ENCODE data around the gene OSBPL6.

DNA sequence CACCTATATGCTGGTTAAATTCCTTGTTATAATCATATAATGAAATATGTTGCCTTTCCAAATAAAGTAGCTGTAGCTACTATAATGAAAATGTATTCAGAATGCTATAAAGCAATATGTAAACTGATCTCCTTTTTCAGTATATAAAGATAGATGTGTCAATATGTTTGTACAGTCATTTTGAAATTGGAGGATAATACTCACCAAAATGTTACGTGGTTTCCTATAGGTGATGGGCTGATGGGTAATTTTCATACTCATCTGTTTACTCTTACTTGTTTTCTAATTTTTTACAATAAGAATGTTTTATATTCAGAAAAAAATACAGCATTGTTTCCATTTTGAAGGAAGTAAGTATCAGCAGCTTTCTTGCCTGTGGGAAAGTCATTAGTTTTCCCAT is 186.5 kb downstream of the OSBPL6 start:
- TF ChIP-seq EGR1 (conservative IDR thresholded peaks at IDR 0.05), result no peak
- TF ChIP-seq ESRRA (IDR thresholded peaks at IDR 0.05; ENCODE audit: borderline replicate concordance, low read depth), result no peak
- TF ChIP-seq, protein P1, sequence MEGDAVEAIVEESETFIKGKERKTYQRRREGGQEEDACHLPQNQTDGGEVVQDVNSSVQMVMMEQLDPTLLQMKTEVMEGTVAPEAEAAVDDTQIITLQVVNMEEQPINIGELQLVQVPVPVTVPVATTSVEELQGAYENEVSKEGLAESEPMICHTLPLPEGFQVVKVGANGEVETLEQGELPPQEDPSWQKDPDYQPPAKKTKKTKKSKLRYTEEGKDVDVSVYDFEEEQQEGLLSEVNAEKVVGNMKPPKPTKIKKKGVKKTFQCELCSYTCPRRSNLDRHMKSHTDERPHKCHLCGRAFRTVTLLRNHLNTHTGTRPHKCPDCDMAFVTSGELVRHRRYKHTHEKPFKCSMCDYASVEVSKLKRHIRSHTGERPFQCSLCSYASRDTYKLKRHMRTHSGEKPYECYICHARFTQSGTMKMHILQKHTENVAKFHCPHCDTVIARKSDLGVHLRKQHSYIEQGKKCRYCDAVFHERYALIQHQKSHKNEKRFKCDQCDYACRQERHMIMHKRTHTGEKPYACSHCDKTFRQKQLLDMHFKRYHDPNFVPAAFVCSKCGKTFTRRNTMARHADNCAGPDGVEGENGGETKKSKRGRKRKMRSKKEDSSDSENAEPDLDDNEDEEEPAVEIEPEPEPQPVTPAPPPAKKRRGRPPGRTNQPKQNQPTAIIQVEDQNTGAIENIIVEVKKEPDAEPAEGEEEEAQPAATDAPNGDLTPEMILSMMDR (IDR thresholded peaks at IDR 0.05 in 2 of 3, conservative IDR thresholded peaks at IDR 0.05 in 1 of 3; ENCODE audit: insufficient read depth in 2 of 3, low read depth in 1 of 3, low read length in 3 of 3), result no peak
- no peak for TF ChIP-seq CHD4 (IDR thresholded peaks at IDR 0.05; ENCODE audit: insufficient read depth, insufficient replicate concordance, low read depth, low read length, poor library complexity, severe bottlenecking)
